DOHH2 (cell line): ENCODE measurements around the gene LSM14B.
A peak's percentile ranks its signal among the peaks of the same experiment; 100 is the strongest.

ENCODE experiments used
- H3F3A ChIP-seq: fragments of 200-600 bp; sonication (generic), shearing (Covaris generic); 2 replicates; pipeline ENCODE4 v1.6.0; 2016; ENCODE audit warnings: antibody characterized with exemption, mild to moderate bottlenecking; ENCODE audit not compliant: control insufficient read depth, insufficient read depth
- H3K27ac ChIP-seq: fragments of 200-600 bp; sonication (generic); 2 replicates; pipeline ENCODE4 v1.5.1; 2014; ENCODE audit warnings: low read depth, mild to moderate bottlenecking, low read length, moderate library complexity
- H3K27me3 ChIP-seq: fragments of 200-600 bp; sonication (generic); 2 replicates; pipeline ENCODE4 v1.6.1; 2014; ENCODE audit warnings: mild to moderate bottlenecking, low read length, mixed read lengths; ENCODE audit not compliant: control insufficient read depth
- H3K36me3 ChIP-seq: fragments of 200-600 bp; sonication (generic); 2 replicates; pipeline ENCODE4 v1.6.1; 2014; ENCODE audit warnings: mild to moderate bottlenecking, low read length, moderate library complexity, mixed read lengths; ENCODE audit not compliant: control insufficient read depth
- H3K4me1 ChIP-seq: fragments of 200-600 bp; sonication (generic); 2 replicates; pipeline ENCODE4 v1.6.1; 2014; ENCODE audit warnings: mild to moderate bottlenecking, low read length, mixed read lengths; ENCODE audit not compliant: control insufficient read depth
- H3K4me2 ChIP-seq: fragments of 200-600 bp; sonication (generic); 2 replicates; pipeline ENCODE4 v1.6.0; 2014; ENCODE audit warnings: mild to moderate bottlenecking, low read length, moderate library complexity
- H3K4me3 ChIP-seq: fragments of 200-600 bp; sonication (generic); 2 replicates; pipeline ENCODE4 v1.5.1; 2014; ENCODE audit warnings: mild to moderate bottlenecking, low read length, mixed read lengths
- H3K79me2 ChIP-seq: fragments of 200-600 bp; sonication (generic); 2 replicates; pipeline ENCODE4 v1.6.1; 2014; ENCODE audit warnings: mild to moderate bottlenecking, low read length, mixed read lengths; ENCODE audit not compliant: control insufficient read depth
- H3K9me2 ChIP-seq: fragments of 200-600 bp; sonication (generic); replicated peaks from 2 replicates; pipeline ENCODE4 v1.6.1; 2014; ENCODE audit warnings: mild to moderate bottlenecking, low read length, mixed read lengths; ENCODE audit not compliant: control insufficient read depth
- H3K9me3 ChIP-seq: fragments of 200-600 bp; sonication (generic); 2 replicates; pipeline ENCODE4 v1.6.1; 2014; ENCODE audit warnings: antibody characterized with exemption, low read length, mixed read lengths; ENCODE audit not compliant: control insufficient read depth, insufficient read depth
- H4K20me1 ChIP-seq: fragments of 200-600 bp; sonication (generic); 2 replicates; pipeline ENCODE4 v1.6.0; 2014; ENCODE audit warnings: low read depth, mild to moderate bottlenecking, antibody characterized with exemption, low read length, moderate library complexity; ENCODE audit not compliant: control insufficient read depth, insufficient read depth
- CTCF ChIP-seq: fragments of 200-600 bp; sonication (generic); IDR thresholded peaks from one replicate; pipeline ENCODE4 v1.5.1; 2014; ENCODE audit warnings: antibody characterized with exemption, mild to moderate bottlenecking, low read depth, low read length; ENCODE audit not compliant: poor library complexity, severe bottlenecking
- EZH2phosphoT487 ChIP-seq: fragments of 200-600 bp; sonication (generic); IDR thresholded peaks from 2 replicates; pipeline ENCODE4 v1.6.1; 2017; ENCODE audit warnings: borderline replicate concordance, mild to moderate bottlenecking, antibody characterized with exemption, low read length, moderate library complexity, mixed read lengths

Gene LSM14B

GRCh38 chr20:62135573-62136266, 13.4 kb downstream of the LSM14B start:
- H3K9me2 ChIP-seq = no peaks in the 10 kb centered on the region
- peaks cover 99% of the 10 kb centered on the region for H3K36me3 ChIP-seq
- no peak for TF ChIP-seq EZH2phosphoT487
- TF ChIP-seq CTCF = no peak
- H3K4me2 ChIP-seq = no peak overlapping the region
- peaks cover 63% of the 10 kb centered on the region for H3K79me2 ChIP-seq
- H4K20me1 ChIP-seq = peaks cover 15% of the 10 kb centered on the region
- H3K9me3 ChIP-seq = no peaks in the 10 kb centered on the region
- H3K27ac ChIP-seq = no peak overlapping the region
- peaks cover 9% of the 10 kb centered on the region for H3K4me1 ChIP-seq
- H3K27me3 ChIP-seq = no peaks in the 10 kb centered on the region
- no peak overlapping the region for H3K4me3 ChIP-seq
- H3F3A ChIP-seq = peaks cover 30% of the 10 kb centered on the region

GRCh38 chr20:62136283-62137091, 14.2 kb downstream of the LSM14B start:
- peaks cover 63% of the 10 kb centered on the region for H3K79me2 ChIP-seq
- H3F3A ChIP-seq = peaks cover 30% of the 10 kb centered on the region
- H3K27me3 ChIP-seq = no peaks in the 10 kb centered on the region
- peaks cover 23% of the 10 kb centered on the region for H4K20me1 ChIP-seq
- H3K36me3 ChIP-seq = peaks cover 99% of the 10 kb centered on the region
- H3K9me3 ChIP-seq = no peaks in the 10 kb centered on the region
- TF ChIP-seq CTCF (peak; percentile 94), EZH2phosphoT487 (no peak)
- no peak overlapping the region for H3K4me2 ChIP-seq
- peaks cover 14% of the 10 kb centered on the region for H3K4me1 ChIP-seq
- no peaks in the 10 kb centered on the region for H3K9me2 ChIP-seq
- no peak overlapping the region for H3K4me3 ChIP-seq
- no peak overlapping the region for H3K27ac ChIP-seq

- peaks cover 28% of the 10 kb centered on the region for H4K20me1 ChIP-seq
- TF ChIP-seq CTCF (peak; percentile 34), EZH2phosphoT487 (no peak)
- no peak overlapping the region for H3K4me2 ChIP-seq
- H3K27ac ChIP-seq = no peak overlapping the region
- no peak overlapping the region for H3K4me3 ChIP-seq
- H3K9me2 ChIP-seq = no peaks in the 10 kb centered on the region
- peaks cover 30% of the 10 kb centered on the region for H3F3A ChIP-seq
- H3K9me3 ChIP-seq = no peaks in the 10 kb centered on the region
- H3K27me3 ChIP-seq = no peaks in the 10 kb centered on the region
- peaks cover 63% of the 10 kb centered on the region for H3K79me2 ChIP-seq
- peaks cover 99% of the 10 kb centered on the region for H3K36me3 ChIP-seq
- H3K4me1 ChIP-seq = peaks cover 19% of the 10 kb centered on the region
These were observed 14.8 kb downstream of the LSM14B start for GRCh38 chr20:62137092-62137384.
